GM19372 (cell line): ENCODE results near the gene PGRMC1.
"Not testable (repeated sequence)": the region's sequence is repeated elsewhere in the genome, so short reads cannot be mapped to it uniquely, and the experiment has no call there.

Experiments used
- ATAC-seq: cut with Tn5 transposase; IDR thresholded peaks from one replicate; pipeline ENCODE4 v1.9.1; 2021; ENCODE audit warnings: mild to moderate bottlenecking, low read depth, moderate library complexity; ENCODE audit not compliant: unreplicated experiment

Gene PGRMC1

DNA sequence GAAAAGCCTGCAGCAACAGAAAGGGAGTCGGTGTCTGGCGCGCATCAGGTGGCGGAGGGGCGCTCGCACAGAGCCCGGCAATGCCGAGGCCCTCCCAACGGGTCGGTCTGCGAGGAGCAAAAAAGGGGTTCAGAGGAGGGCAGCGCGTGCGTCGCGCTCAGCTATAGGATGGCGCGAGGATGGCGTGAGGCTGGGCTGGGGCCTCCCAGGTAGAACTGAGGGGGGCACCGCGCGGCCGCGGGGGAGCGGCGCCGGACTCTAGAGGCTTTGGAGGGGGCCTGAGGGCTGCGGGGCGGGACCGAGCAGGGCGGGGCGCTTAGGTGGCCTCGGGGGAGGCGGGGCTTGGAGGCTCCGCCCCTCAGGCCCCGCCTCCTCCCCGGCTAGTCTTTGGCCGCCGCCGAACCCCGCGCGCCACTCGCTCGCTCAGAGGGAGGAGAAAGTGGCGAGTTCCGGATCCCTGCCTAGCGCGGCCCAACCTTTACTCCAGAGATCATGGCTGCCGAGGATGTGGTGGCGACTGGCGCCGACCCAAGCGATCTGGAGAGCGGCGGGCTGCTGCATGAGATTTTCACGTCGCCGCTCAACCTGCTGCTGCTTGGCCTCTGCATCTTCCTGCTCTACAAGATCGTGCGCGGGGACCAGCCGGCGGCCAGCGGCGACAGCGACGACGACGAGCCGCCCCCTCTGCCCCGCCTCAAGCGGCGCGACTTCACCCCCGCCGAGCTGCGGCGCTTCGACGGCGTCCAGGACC, at the start of gene PGRMC1:
Gene PGRMC1 (plus strand): TSS at position 414 of the 751 bp plus-strand sequence. CDS start 79 bp downstream, at position 493.
- ATAC-seq: peak; percentile 88

DNA sequence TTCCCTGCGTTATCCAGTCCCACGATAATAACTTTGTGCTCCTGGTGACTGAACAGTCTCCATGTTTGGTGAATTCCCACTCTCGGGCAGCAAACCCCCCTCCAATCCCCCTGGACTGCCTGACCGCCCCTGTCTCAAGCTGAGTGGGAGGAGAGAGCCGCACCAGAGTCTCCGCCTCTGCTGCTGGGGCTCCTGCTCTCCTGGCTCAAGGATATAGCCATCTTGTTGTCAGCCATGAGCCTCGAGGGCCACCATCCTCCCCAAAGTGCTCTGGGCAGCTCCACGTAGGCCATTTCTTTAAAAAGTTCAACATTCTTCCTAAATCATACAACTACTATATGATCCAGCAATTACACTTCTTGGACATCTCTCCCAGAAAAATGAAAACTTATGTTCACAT, 49.3 kb upstream of the PGRMC1 start:
- no peak for ATAC-seq

DNA sequence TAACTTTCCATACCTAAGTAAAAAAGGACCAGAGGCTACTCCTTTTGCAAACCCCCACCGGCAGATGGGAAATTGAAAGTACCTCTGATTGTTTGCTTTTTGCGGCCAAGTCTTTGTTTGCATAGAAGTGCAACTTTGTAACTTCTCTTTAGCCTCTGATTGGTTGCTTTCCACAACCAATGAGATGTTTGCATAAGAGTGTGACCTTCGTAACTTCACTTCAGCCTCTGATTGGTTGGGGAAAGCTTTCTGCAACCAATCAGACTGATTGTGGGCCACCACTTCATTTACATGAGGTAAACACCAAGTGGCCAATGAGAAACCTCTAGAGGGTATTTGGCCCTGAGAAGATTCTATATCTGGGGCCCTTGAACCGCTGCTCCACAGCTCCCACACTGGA, 48.8 kb upstream of the PGRMC1 start:
- no peak for ATAC-seq

DNA sequence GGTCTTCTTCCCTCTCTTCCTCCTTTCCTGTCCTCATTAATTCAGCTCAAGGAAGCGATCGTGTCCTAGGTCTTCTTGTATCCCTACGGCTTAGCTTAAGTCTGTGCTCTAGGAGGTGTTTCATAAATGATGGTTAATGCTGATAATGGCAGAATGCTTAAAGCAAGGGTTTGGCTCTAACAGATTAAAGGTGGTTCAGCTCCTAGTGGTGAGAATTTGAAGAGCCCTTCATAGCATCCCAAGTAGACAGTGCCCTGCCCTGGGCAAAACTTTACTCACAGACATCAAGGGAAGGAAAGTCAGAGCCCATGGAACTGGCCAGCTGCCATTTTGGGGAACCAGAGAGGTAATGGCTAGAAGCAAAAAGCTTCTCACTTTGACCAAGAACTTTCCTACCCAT, 47.0 kb upstream of the PGRMC1 start:
- ATAC-seq: no peak

DNA sequence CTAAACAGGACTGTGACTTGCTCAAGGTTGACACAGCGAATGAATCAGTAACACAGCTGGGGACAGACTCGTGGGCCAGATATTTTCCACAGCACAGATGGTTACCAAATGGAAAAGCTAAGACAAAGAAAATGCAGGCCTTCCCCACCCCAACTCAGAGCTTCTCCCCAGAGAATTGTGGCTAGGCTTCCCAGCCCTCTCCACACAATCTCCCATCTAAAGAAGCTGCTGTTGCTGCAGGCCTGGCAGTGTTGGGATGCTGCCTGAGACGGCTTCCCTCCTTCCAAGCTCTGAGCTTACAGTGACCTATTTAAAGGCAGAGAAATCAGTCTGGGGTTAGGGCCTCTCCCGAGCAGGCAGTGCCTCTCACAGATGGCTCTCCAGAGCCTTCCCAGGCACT, 46.5 kb upstream of the PGRMC1 start:
- no peak for ATAC-seq

GRCh38 chrX:119190091-119190681, 45.9 kb upstream of the PGRMC1 start:
- no peak for ATAC-seq

DNA sequence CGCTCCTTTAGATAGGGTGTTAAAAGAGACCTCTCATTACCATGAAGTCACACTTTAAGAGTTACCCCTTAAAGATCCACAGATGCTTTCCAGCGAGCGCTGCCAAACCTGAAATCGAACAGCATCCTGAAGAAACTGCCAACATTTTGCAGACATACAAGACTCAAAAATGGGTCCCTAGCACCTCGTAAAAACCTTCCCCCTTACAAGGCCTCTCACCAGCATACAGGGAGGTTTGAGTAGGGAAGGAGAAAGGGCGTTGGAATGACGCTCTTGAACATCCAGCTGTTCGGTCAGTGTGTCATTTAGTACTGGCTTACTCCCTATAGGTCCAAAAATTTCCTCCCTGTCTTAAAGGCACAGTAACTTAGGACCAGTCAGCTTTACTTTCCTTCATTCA, 45.3 kb upstream of the PGRMC1 start:
- ATAC-seq: no peak

DNA sequence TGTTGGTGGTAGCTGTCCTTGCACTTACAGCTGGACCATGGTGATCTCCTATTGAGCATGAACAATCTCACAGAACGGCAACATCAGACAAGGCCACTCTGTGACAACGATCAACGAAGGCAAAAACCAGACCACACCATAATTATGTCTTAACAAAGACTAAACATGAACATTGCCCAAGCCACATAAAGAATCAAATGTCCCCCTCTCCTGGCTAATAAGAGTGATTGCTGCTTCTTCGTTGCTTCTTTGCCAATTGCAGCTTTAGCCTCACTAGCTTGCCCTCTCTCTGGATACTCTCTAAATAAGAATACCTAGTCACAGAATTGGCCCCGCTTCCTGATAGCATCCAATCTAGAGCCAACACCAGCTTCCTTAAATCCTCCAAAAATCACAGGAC, 41.5 kb upstream of the PGRMC1 start:
- ATAC-seq: no peak

- ATAC-seq: no peak
Observed at GRCh38 chrX:119201570-119201969, 34.5 kb upstream of the PGRMC1 start.

DNA sequence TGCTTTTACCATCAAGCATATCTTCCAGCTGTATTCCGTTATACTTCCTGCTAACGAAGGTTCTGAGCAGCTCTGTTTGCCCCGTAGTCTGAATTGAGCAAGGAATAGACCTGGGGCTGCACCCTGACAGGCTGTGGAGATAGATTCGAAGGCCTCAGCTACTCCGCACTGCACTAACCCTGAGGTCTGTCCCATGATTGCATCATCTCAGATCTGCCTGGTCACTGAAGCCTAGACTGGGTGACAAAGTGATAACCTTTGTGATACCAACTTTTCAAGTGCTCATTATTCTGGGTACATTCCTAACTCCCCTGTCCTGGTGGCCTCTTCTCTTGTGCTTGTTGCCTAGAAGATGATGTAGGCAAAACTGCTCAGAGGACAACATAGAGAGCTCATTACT, 29.9 kb upstream of the PGRMC1 start:
- no peak for ATAC-seq

GRCh38 chrX:119207483-119207882, 28.6 kb upstream of the PGRMC1 start:
- ATAC-seq: not testable (repeated sequence)

GRCh38 chrX:119208401-119209057, 27.6 kb upstream of the PGRMC1 start:
- no peak for ATAC-seq

DNA sequence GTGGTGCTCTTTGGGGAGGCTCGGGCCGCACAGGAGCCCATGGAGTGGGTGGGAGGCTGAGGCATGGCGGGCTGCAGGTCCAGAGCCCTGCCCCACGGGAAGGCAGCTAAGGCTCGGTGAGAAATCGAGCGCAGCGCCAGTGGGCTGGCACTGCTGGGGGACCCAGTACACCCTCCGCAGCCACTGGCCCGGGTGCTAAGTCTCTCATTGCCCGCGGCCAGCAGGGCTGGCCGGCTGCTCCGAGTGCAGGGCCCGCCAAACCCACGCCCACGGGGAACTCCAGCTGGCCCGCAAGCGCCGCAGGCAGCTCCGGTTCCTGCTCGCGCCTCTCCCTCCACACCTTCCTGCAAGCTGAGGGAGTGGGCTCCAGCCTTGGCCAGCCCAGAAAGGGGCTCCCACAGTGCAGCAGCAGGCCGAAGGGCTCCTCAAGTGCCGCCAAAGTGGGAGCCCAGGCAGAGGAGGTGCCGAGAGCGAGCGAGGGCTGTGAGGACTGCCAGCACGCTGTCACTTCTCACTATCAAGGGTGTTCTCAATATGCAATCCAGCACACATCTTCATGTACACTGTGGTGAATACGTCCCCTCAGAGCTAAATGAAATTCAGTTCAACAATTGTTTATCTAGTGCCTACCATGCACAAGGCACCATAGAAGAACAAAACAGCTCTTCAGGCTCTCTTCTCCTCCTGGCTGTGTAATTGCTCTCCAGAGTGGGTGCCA, 25.0 kb upstream of the PGRMC1 start:
- not testable (repeated sequence) for ATAC-seq

DNA sequence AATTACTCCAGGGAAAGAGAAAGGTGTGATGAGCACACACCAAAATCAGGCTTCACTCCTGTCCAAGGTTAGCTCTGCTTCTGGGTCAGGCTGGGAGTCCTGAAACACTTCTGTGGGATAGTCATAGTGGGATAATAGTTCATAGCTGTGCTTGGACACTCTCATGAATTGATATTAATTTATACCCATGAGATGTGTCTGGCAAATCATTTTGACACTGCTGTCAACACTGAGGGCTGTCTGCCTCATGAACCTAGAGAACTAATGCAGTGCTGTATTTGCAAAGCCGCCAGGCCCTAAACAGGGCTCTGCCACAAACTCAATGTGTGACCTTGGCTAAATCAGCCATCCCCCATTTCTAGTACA, 24.5 kb upstream of the PGRMC1 start:
- no peak for ATAC-seq

GRCh38 chrX:119218198-119218597, 17.9 kb upstream of the PGRMC1 start:
- no peak for ATAC-seq

- no peak for ATAC-seq
Observed at GRCh38 chrX:119222932-119223331, 13.2 kb upstream of the PGRMC1 start.

- no peak for ATAC-seq
Observed at GRCh38 chrX:119223783-119224182, 12.3 kb upstream of the PGRMC1 start.

GRCh38 chrX:119226446-119226845, 9.6 kb upstream of the PGRMC1 start:
- no peak for ATAC-seq

GRCh38 chrX:119228512-119229252, 7.4 kb upstream of the PGRMC1 start:
- no peak for ATAC-seq

- no peak for ATAC-seq
Observed at GRCh38 chrX:119229253-119229615, 6.9 kb upstream of the PGRMC1 start.

GRCh38 chrX:119230850-119231249, 5.2 kb upstream of the PGRMC1 start:
- no peak for ATAC-seq
